Body of pancreas (tissue), 4 donors: ENCODE results near the gene ZFYVE21.

Source experiments
- POLR2A ChIP-seq, 3 donors: fragments of 450-650 bp; IDR thresholded peaks; one replicate each; pipeline ENCODE4 v1.6.1; 2016; ENCODE audit warnings: antibody characterized with exemption in 3 of 3, mild to moderate bottlenecking in 2 of 3
- TF ChIP-seq, protein P1 (sequence below), 7 experiments: fragments of 450-650 bp in 4 of 7; fragments of 200-600 bp in 3 of 7; sonication (generic) in 3 of 7; IDR thresholded peaks; one replicate each; pipeline ENCODE4 v1.5.1; 2016 to 2019; ENCODE audit warnings: antibody characterized with exemption in 7 of 7

DNA sequence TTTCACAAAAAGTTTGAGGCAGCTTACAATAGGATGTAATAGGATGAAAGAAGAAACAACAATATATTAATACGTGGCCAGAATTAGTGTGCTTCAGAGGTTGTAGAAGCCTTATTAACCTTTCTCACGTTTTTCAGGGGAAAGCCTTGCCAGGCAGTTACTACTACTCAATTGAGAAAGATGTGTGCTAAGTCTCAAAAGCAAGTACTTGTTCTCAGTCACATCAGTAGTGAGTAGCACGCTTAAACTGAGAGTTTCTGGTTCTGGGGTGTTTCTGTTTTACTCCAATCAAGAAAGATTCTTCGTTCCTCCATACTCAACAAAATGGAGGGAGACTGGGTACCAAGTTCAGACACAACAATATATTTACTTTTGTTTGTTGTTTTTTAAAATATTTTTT lies 47.9 kb upstream of the ZFYVE21 start:
- TF ChIP-seq, protein P1, sequence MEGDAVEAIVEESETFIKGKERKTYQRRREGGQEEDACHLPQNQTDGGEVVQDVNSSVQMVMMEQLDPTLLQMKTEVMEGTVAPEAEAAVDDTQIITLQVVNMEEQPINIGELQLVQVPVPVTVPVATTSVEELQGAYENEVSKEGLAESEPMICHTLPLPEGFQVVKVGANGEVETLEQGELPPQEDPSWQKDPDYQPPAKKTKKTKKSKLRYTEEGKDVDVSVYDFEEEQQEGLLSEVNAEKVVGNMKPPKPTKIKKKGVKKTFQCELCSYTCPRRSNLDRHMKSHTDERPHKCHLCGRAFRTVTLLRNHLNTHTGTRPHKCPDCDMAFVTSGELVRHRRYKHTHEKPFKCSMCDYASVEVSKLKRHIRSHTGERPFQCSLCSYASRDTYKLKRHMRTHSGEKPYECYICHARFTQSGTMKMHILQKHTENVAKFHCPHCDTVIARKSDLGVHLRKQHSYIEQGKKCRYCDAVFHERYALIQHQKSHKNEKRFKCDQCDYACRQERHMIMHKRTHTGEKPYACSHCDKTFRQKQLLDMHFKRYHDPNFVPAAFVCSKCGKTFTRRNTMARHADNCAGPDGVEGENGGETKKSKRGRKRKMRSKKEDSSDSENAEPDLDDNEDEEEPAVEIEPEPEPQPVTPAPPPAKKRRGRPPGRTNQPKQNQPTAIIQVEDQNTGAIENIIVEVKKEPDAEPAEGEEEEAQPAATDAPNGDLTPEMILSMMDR (IDR thresholded peaks at IDR 0.05): no peak
- no peak for TF ChIP-seq POLR2A (IDR thresholded peaks at IDR 0.05)
